Liver (tissue), 9 donors: ENCODE results near the gene GNAO1. TPM values are rescaled to one million over a fixed set of nuclear protein-coding genes. Genes with fewer than 3 reads are reported as not detected.
A peak's percentile ranks its signal among the peaks of the same experiment; 100 is the strongest.

Experiments used
- DNase-seq: peaks from one replicate; pipeline ENCODE4 v3.0.0-alpha.2; 2017; ENCODE audit warnings: low spot score
- H3K27ac ChIP-seq, 2 donors: one replicate each; pipeline ENCODE4 v1.7.0; 2013; ENCODE audit warnings: inconsistent platforms in 2 of 2, low read length in 2 of 2, control low read depth in 1 of 2, low read depth in 1 of 2, mild to moderate bottlenecking in 1 of 2
- H3K27me3 ChIP-seq, 4 donors: one replicate each; pipeline versions ENCODE4 v1.6.1 to v1.7.0; 2013; ENCODE audit warnings: low read length in 3 of 4, inconsistent platforms in 1 of 4, mild to moderate bottlenecking in 1 of 4, moderate library complexity in 1 of 4; ENCODE audit not compliant: control insufficient read depth in 4 of 4, insufficient read depth in 4 of 4
- H3K36me3 ChIP-seq, 4 donors: one replicate each; pipeline versions ENCODE4 v1.6.1 to v1.7.0; 2013; ENCODE audit warnings: low read length in 3 of 4, mild to moderate bottlenecking in 3 of 4, low read depth in 1 of 4, moderate library complexity in 1 of 4; ENCODE audit not compliant: control insufficient read depth in 4 of 4, insufficient read depth in 3 of 4
- H3K4me1 ChIP-seq, 4 donors: one replicate each; pipeline versions ENCODE4 v1.6.1 to v1.7.0; 2013; ENCODE audit warnings: low read length in 3 of 4, mild to moderate bottlenecking in 3 of 4, moderate library complexity in 1 of 4; ENCODE audit not compliant: control insufficient read depth in 4 of 4, insufficient read depth in 4 of 4
- H3K4me3 ChIP-seq, 3 donors: one replicate each; pipeline versions ENCODE4 v1.6.1 to v1.7.0; 2013; ENCODE audit warnings: low read length in 3 of 3, control low read depth in 1 of 3, low read depth in 1 of 3, mild to moderate bottlenecking in 1 of 3
- H3K9ac ChIP-seq, 2 donors: one replicate each; pipeline ENCODE4 v1.7.0; 2013; ENCODE audit warnings: low read length in 2 of 2, mild to moderate bottlenecking in 2 of 2, moderate library complexity in 2 of 2, control low read depth in 1 of 2, low read depth in 1 of 2
- H3K9me3 ChIP-seq, 4 donors: one replicate each; pipeline versions ENCODE4 v1.6.1 to v1.7.0; 2013; ENCODE audit warnings: low read length in 3 of 4; ENCODE audit not compliant: control insufficient read depth in 4 of 4
- CTCF ChIP-seq: fragments of 150-350 bp; IDR thresholded peaks from 2 replicates; pipeline ENCODE4 v1.5.1; 2017; ENCODE audit warnings: improper control_type of control experiment, low read depth, low read length; ENCODE audit not compliant: missing input control
- EGR1 ChIP-seq, 2 donors: IDR thresholded peaks; 2 replicates each; pipeline ENCODE4 v1.6.1; 2016 to 2018; ENCODE audit warnings: antibody characterized with exemption in 2 of 2, low read depth in 2 of 2
- FOXA1 ChIP-seq: IDR thresholded peaks from 2 replicates; pipeline ENCODE4 v1.6.1; 2016; ENCODE audit warnings: antibody characterized with exemption
- FOXA2 ChIP-seq: IDR thresholded peaks from 2 replicates; pipeline ENCODE4 v1.6.1; 2016; ENCODE audit warnings: antibody characterized with exemption
- GABPA ChIP-seq, 2 donors: IDR thresholded peaks in 1 of 2; conservative IDR thresholded peaks in 1 of 2; 2 replicates each; pipeline ENCODE4 v1.6.1; 2016; ENCODE audit warnings: antibody characterized with exemption in 2 of 2, mild to moderate bottlenecking in 1 of 2, moderate library complexity in 1 of 2
- HNF4A ChIP-seq, 2 donors: conservative IDR thresholded peaks; 2 replicates each; pipeline ENCODE4 v1.6.1; 2016; ENCODE audit warnings: antibody characterized with exemption in 2 of 2, mild to moderate bottlenecking in 2 of 2
- HNF4G ChIP-seq: IDR thresholded peaks from 2 replicates; pipeline ENCODE4 v1.6.1; 2016; ENCODE audit warnings: antibody characterized with exemption
- JUND ChIP-seq, 2 donors: IDR thresholded peaks; 2 replicates each; pipeline ENCODE4 v1.6.1; 2016; ENCODE audit warnings: antibody characterized with exemption in 2 of 2
- MAX ChIP-seq: IDR thresholded peaks from 2 replicates; pipeline ENCODE4 v1.6.1; 2016; ENCODE audit warnings: antibody characterized with exemption
- NR2F2 ChIP-seq: IDR thresholded peaks from 2 replicates; pipeline ENCODE4 v1.6.1; 2016; ENCODE audit warnings: antibody characterized with exemption
- RAD21 ChIP-seq, 2 donors: IDR thresholded peaks; 2 replicates each; pipeline ENCODE4 v1.6.1; 2016; ENCODE audit warnings: antibody characterized with exemption in 2 of 2, mild to moderate bottlenecking in 2 of 2
- REST ChIP-seq: IDR thresholded peaks from 2 replicates; pipeline ENCODE4 v1.6.1; 2016; ENCODE audit warnings: antibody characterized with exemption, mild to moderate bottlenecking
- RXRA ChIP-seq, 2 donors: IDR thresholded peaks; 2 replicates each; pipeline ENCODE4 v1.6.1; 2017 to 2018; ENCODE audit warnings: antibody characterized with exemption in 2 of 2, mild to moderate bottlenecking in 1 of 2
- SP1 ChIP-seq: IDR thresholded peaks from 2 replicates; pipeline ENCODE4 v1.6.1; 2018; ENCODE audit warnings: antibody characterized with exemption, mild to moderate bottlenecking
- TAF1 ChIP-seq: conservative IDR thresholded peaks from 2 replicates; pipeline ENCODE4 v1.6.1; 2016; ENCODE audit warnings: antibody characterized with exemption, mild to moderate bottlenecking
- YY1 ChIP-seq: IDR thresholded peaks from 2 replicates; pipeline ENCODE4 v1.6.1; 2016; ENCODE audit warnings: antibody characterized with exemption, mild to moderate bottlenecking
- ZBTB33 ChIP-seq: IDR thresholded peaks from 2 replicates; pipeline ENCODE4 v1.6.1; 2016; ENCODE audit warnings: antibody characterized with exemption
- WGBS: extraction: QIAGEN DNeasy Blood & Tissue Kit; methylation state at CpG from one replicate; pipeline ENCODE4 v1.1.7; 2013; 5-methylcytosine and 5-hydroxymethylcytosine counted together
- polyA plus RNA-seq, 2 donors: library from polyadenylated mRNA; stranded (reverse) in 1 of 2; unstranded in 1 of 2; fragments of 200-250 nt in 1 of 2; fragments of >200 nt in 1 of 2; fragmentation: Nextera tagmentation in 1 of 2; extraction: Ambion mirVana in 1 of 2; gene quantifications; one replicate each; pipeline versions ENCODE4 v1.2.1 to v1.2.3, GENCODE V29; 2013 to 2015
- total RNA-seq, 2 donors: library from RNA; depleted of rRNA; stranded (reverse); fragments of >200 nt; gene quantifications; one replicate each; pipeline ENCODE4 v1.2.3, GENCODE V29; 2014
- donor health status: healthy.
- donor health status: healthy.
- donor health status: healthy.
- donor health status: healthy.
- donor health status: healthy.

Gene GNAO1
- total and polyA plus RNA-seq, 4 donors, result 0.61 to 15.1 (median 7.0) TPM

GRCh38 chr16:56367764-56368163 lies 176.5 kb downstream of the GNAO1 start (continued):
- TF ChIP-seq CTCF (no peak), HNF4A (conservative IDR thresholded peaks at IDR 0.05) (no peak), YY1 (no peak), SP1 (no peak), HNF4G (no peak), GABPA (IDR thresholded peaks at IDR 0.05 in 1 of 2, conservative IDR thresholded peaks at IDR 0.05 in 1 of 2) (no peak), ZBTB33 (no peak)

GRCh38 chr16:56368545-56368944 lies 177.3 kb downstream of the GNAO1 start:
- Histone ChIP-seq H3K4me3 (no peak overlapping the region), H3K9ac (no peak overlapping the region), H3K4me1 (peaks cover 9 to 45% (median 25%) of the 10 kb centered on the region in 4 donors), H3K27me3 (no peaks in the 10 kb centered on the region), H3K36me3 (peaks cover 12 to 19% (median 16%) of the 10 kb centered on the region in 4 donors), H3K9me3 (no peaks in the 10 kb centered on the region), H3K27ac (peak overlapping the region; percentile 56 to 79)
- WGBS, result 51% methylated on average over 2 of the region's 2 CpGs
- DNase-seq, result no peak
- no peak for TF ChIP-seq HNF4A (conservative IDR thresholded peaks at IDR 0.05)

GRCh38 chr16:56369202-56369601 lies 177.9 kb downstream of the GNAO1 start:
- H3K4me3 ChIP-seq, result no peak overlapping the region
- H3K4me1 ChIP-seq, result peaks cover 9 to 45% (median 25%) of the 10 kb centered on the region in 4 donors
- 55% methylated on average over 5 of the region's 5 CpGs for WGBS
- no peak for DNase-seq
- no peaks in the 10 kb centered on the region for H3K9me3 ChIP-seq
- H3K27me3 ChIP-seq, result no peaks in the 10 kb centered on the region
- H3K9ac ChIP-seq, result peak overlapping the region in 1 of 2 donors; percentile 14
- peaks cover 11 to 14% (median 12%) of the 10 kb centered on the region in 4 donors for H3K36me3 ChIP-seq
- H3K27ac ChIP-seq, result peak overlapping the region; percentile 56 to 79
- TF ChIP-seq FOXA2 (peak; percentile 33), GABPA (IDR thresholded peaks at IDR 0.05 in 1 of 2, conservative IDR thresholded peaks at IDR 0.05 in 1 of 2) (peak in 1 of 2 donors; percentile 24), CTCF (no peak), YY1 (peak; percentile 49), SP1 (peak; percentile 66), EGR1 (IDR thresholded peaks at IDR 0.05; ENCODE audit: low read depth in 2 of 2) (no peak), FOXA1 (no peak), RAD21 (IDR thresholded peaks at IDR 0.05) (peak; percentile 33 to 35), ZBTB33 (peak; percentile 55), HNF4A (conservative IDR thresholded peaks at IDR 0.05) (peak; percentile 62 to 82), RXRA (IDR thresholded peaks at IDR 0.05) (peak; percentile 42 to 76), JUND (IDR thresholded peaks at IDR 0.05) (peak in 1 of 2 donors; percentile 61), NR2F2 (no peak), HNF4G (no peak), TAF1 (no peak), MAX (peak; percentile 51), REST (peak; percentile 42)
